ENCODE results near the gene FHL2. TPM values are rescaled to one million over a fixed set of nuclear protein-coding genes. Genes with fewer than 3 reads are reported as not detected.

FHL2 gene
- total RNA-seq, 1 donor from 2014 or later = 18.5 TPM

DNA sequence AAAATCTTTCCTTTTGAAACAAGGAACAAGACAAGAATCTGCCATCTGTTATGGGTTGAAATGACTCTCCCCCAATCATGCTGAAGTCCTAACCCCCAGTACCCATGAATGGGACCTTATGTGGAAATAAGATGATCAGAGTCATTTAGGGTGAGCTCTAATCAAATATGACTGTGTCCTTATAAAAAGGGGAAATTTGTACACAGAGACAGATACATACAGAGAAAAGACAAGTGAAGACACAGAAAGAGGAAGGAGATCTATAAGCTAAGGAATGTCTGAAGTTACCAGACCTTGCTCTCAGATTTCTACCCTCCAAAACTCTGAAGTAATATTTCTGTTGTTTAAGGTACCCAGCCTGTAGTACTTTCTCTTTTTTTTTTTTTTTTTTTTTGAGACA lies 85.0 kb downstream of the FHL2 start:
- H3K4me1 Mint-ChIP-seq (ENCODE audit: unreplicated experiment) = no peaks in the 10 kb centered on the region
- H3K9me3 Mint-ChIP-seq (ENCODE audit: unreplicated experiment) = no peaks in the 10 kb centered on the region
- H3K4me3 Mint-ChIP-seq (ENCODE audit: unreplicated experiment) = no peak overlapping the region
- no peak for DNase-seq (ENCODE audit: low spot score)
- no peak overlapping the region for H3K27ac Mint-ChIP-seq (ENCODE audit: unreplicated experiment)
- peaks cover 2% of the 10 kb centered on the region for H3K27me3 Mint-ChIP-seq (ENCODE audit: unreplicated experiment)
- TF ChIP-seq, protein P1, sequence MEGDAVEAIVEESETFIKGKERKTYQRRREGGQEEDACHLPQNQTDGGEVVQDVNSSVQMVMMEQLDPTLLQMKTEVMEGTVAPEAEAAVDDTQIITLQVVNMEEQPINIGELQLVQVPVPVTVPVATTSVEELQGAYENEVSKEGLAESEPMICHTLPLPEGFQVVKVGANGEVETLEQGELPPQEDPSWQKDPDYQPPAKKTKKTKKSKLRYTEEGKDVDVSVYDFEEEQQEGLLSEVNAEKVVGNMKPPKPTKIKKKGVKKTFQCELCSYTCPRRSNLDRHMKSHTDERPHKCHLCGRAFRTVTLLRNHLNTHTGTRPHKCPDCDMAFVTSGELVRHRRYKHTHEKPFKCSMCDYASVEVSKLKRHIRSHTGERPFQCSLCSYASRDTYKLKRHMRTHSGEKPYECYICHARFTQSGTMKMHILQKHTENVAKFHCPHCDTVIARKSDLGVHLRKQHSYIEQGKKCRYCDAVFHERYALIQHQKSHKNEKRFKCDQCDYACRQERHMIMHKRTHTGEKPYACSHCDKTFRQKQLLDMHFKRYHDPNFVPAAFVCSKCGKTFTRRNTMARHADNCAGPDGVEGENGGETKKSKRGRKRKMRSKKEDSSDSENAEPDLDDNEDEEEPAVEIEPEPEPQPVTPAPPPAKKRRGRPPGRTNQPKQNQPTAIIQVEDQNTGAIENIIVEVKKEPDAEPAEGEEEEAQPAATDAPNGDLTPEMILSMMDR (IDR thresholded peaks at IDR 0.05; ENCODE audit: unreplicated experiment) = no peak
- peaks cover 1% of the 10 kb centered on the region for H3K36me3 Mint-ChIP-seq (ENCODE audit: low read depth, unreplicated experiment)

Other genes with a start within 250 kb of the FHL2 start
- gene GPR45, start 157.3 kb downstream of the FHL2 start, total RNA-seq (ENCODE audit: unreplicated experiment) = 0.21 TPM
- 18.8 TPM for gene TGFBRAP1, start 69.3 kb downstream of the FHL2 start, total RNA-seq (ENCODE audit: unreplicated experiment)
- gene C2orf49, start 61.5 kb downstream of the FHL2 start, total RNA-seq (ENCODE audit: unreplicated experiment) = 15.8 TPM